ENCODE results near the gene FAM117A. TPM values are rescaled to one million over a fixed set of nuclear protein-coding genes. Genes with fewer than 3 reads are reported as not detected.

Gene FAM117A
- total and polyA plus RNA-seq, 2 donors (not counting 1 experiment from before 2014, with no cell fraction given) = 93.4 to 162 TPM

DNA sequence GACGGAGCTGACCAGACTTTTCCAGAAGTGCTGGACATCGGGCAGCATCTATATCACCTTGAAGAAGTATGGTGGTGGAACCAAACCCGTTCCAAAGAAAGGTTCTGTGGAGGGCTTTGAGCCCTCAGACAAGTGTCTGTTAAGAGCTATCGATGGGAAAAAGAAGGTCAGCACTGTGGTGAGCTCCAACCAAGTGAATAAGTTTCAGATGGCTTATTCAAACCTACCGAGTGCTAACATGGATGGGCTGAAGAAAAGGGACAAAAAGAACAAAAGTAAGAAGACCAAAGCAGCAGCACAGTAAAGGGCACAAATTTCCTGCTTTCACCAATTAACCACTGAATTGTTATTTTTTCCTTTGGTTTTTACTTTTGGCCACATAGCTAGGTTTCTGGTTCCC lies 31.4 kb upstream of the FAM117A start:
- Histone ChIP-seq H3K4me1 (ENCODE audit: control insufficient read depth in 2 of 2, insufficient read depth in 2 of 2, low read length in 2 of 2) (peaks cover 0 to 5% of the 10 kb centered on the region in 2 donors), H3K4me2 (replicated peaks; ENCODE audit: low read depth, low read length, poor library complexity, severe bottlenecking) (no peak overlapping the region), H3K27me3 (replicated peaks in 1 of 4; ENCODE audit: control extremely low read depth in 1 of 4, control insufficient read depth in 3 of 4, insufficient read depth in 4 of 4, low read length in 3 of 4) (no peaks in the 10 kb centered on the region), H3K36me3 (replicated peaks in 1 of 2; ENCODE audit: control extremely low read depth in 1 of 2, control insufficient read depth in 1 of 2, extremely low read depth in 1 of 2, insufficient read depth in 2 of 2, low read length in 1 of 2) (peaks cover 4 to 81% of the 10 kb centered on the region in 2 experiments), H3K27ac (ENCODE audit: low read length in 2 of 2) (no peak overlapping the region), H2AFZ (ENCODE audit: insufficient read depth, low read depth, low read length, poor library complexity, severe bottlenecking) (no peak overlapping the region), H3K9me3 (ENCODE audit: control extremely low read depth in 1 of 3, control insufficient read depth in 2 of 3, insufficient read depth in 1 of 3, low read length in 2 of 3) (no peaks in the 10 kb centered on the region), H3K79me2 (ENCODE audit: control insufficient read depth, insufficient read depth, low read length) (peaks cover 99% of the 10 kb centered on the region), H3K9ac (ENCODE audit: low read length) (no peak overlapping the region), H3K4me3 (ENCODE audit: control extremely low read depth in 1 of 5, extremely low read depth in 1 of 5, insufficient read depth in 1 of 5, low read depth in 2 of 5, low read length in 4 of 5) (no peak overlapping the region), H4K20me1 (ENCODE audit: control insufficient read depth, insufficient read depth, low read length, poor library complexity, severe bottlenecking) (peaks cover 97% of the 10 kb centered on the region)
- ATAC-seq (ENCODE audit: low read depth) (no peak), DNase-seq (no peak)
- H3K27ac Mint-ChIP-seq = no peak overlapping the region
- 87% methylated on average over 4 of the region's 5 CpGs for WGBS (ENCODE audit: insufficient coverage)
- no peak for TF ChIP-seq EZH2 (IDR thresholded peaks at IDR 0.05; ENCODE audit: borderline replicate concordance, insufficient read depth, low read depth, low read length, poor library complexity, severe bottlenecking)
- no peak for TF ChIP-seq CTCF (IDR thresholded peaks at IDR 0.05)
- H3K27me3 Mint-ChIP-seq = no peaks in the 10 kb centered on the region
- no peaks in the 10 kb centered on the region for H3K9me3 Mint-ChIP-seq (ENCODE audit: insufficient read depth)
- H3K4me1 Mint-ChIP-seq = peaks cover 34% of the 10 kb centered on the region
- ChIA-PET CTCF (interaction anchor here (1.0 kb wide), 1 partner anchor 228 kb away, joined by 3 read pairs; no protein-coding TSS in a partner anchor), POLR2A (no interaction called here)
- H3K4me3 Mint-ChIP-seq = no peak overlapping the region
- intact Hi-C loops (cut with micrococcal nuclease) = no loop called here

DNA sequence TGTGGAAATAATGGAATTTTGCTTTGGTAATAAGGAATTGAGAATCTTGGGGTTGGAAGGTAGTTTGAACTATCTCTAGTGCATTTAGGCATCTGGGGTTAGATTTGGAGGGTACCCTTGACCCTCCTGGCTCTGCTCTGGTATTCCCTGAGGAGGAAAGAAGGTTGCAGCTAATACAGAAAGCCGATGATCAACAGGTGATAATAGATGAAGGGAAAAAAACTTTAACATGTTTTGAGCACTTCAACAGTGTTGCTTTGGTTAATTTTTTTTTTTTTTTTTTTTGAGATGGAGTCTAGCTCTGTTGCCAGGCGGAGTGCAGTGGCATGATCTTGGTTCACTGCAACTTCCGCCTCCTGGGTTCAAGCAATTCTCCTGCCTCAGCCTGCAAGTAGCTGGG lies 29.4 kb upstream of the FAM117A start:
- H3K4me3 Mint-ChIP-seq = no peak overlapping the region
- ChIA-PET CTCF (no interaction called here), POLR2A (no interaction called here)
- H3K27ac Mint-ChIP-seq = no peak overlapping the region
- H3K27me3 Mint-ChIP-seq = no peaks in the 10 kb centered on the region
- H3K79me2 ChIP-seq (ENCODE audit: control insufficient read depth, insufficient read depth, low read length) = peaks cover 95% of the 10 kb centered on the region
- no peak overlapping the region for H3K27ac ChIP-seq (ENCODE audit: low read length in 2 of 2)
- H3K4me3 ChIP-seq (ENCODE audit: control extremely low read depth in 1 of 5, extremely low read depth in 1 of 5, insufficient read depth in 1 of 5, low read depth in 2 of 5, low read length in 4 of 5) = no peak overlapping the region
- no peaks in the 10 kb centered on the region for H3K9me3 Mint-ChIP-seq (ENCODE audit: insufficient read depth)
- no peak overlapping the region for H2AFZ ChIP-seq (ENCODE audit: insufficient read depth, low read depth, low read length, poor library complexity, severe bottlenecking)
- peaks cover 10 to 13% of the 10 kb centered on the region in 2 donors for H3K4me1 ChIP-seq (ENCODE audit: control insufficient read depth in 2 of 2, insufficient read depth in 2 of 2, low read length in 2 of 2)
- TF ChIP-seq EZH2 (IDR thresholded peaks at IDR 0.05; ENCODE audit: borderline replicate concordance, insufficient read depth, low read depth, low read length, poor library complexity, severe bottlenecking) = no peak
- no peak for TF ChIP-seq CTCF (IDR thresholded peaks at IDR 0.05)
- peaks cover 49% of the 10 kb centered on the region for H3K4me1 Mint-ChIP-seq
- no peak overlapping the region for H3K9ac ChIP-seq (ENCODE audit: low read length)
- DNase-seq (no peak), ATAC-seq (ENCODE audit: low read depth) (no peak)
- intact Hi-C loops (cut with micrococcal nuclease) = no loop called here
- no peaks in the 10 kb centered on the region for H3K9me3 ChIP-seq (ENCODE audit: control extremely low read depth in 1 of 3, control insufficient read depth in 2 of 3, insufficient read depth in 1 of 3, low read length in 2 of 3)
- H3K4me2 ChIP-seq (replicated peaks; ENCODE audit: low read depth, low read length, poor library complexity, severe bottlenecking) = no peak overlapping the region
- 100% methylated on average over 3 of the region's 3 CpGs for WGBS (ENCODE audit: insufficient coverage)
- no peaks in the 10 kb centered on the region for H3K27me3 ChIP-seq (replicated peaks in 1 of 4; ENCODE audit: control extremely low read depth in 1 of 4, control insufficient read depth in 3 of 4, insufficient read depth in 4 of 4, low read length in 3 of 4)
- H3K36me3 ChIP-seq (replicated peaks in 1 of 2; ENCODE audit: control extremely low read depth in 1 of 2, control insufficient read depth in 1 of 2, extremely low read depth in 1 of 2, insufficient read depth in 2 of 2, low read length in 1 of 2) = peaks cover 0 to 64% of the 10 kb centered on the region in 2 experiments
- peaks cover 90% of the 10 kb centered on the region for H4K20me1 ChIP-seq (ENCODE audit: control insufficient read depth, insufficient read depth, low read length, poor library complexity, severe bottlenecking)

All from B cell (primary cell).